Measurements from ENCODE around the gene HSP90AA1. TPM values are rescaled to one million over a fixed set of nuclear protein-coding genes. Genes with fewer than 3 reads are reported as not detected.

HSP90AA1 gene
- total RNA-seq, 4 donors from 2014 or later: 185 to 396 (median 265) TPM

DNA sequence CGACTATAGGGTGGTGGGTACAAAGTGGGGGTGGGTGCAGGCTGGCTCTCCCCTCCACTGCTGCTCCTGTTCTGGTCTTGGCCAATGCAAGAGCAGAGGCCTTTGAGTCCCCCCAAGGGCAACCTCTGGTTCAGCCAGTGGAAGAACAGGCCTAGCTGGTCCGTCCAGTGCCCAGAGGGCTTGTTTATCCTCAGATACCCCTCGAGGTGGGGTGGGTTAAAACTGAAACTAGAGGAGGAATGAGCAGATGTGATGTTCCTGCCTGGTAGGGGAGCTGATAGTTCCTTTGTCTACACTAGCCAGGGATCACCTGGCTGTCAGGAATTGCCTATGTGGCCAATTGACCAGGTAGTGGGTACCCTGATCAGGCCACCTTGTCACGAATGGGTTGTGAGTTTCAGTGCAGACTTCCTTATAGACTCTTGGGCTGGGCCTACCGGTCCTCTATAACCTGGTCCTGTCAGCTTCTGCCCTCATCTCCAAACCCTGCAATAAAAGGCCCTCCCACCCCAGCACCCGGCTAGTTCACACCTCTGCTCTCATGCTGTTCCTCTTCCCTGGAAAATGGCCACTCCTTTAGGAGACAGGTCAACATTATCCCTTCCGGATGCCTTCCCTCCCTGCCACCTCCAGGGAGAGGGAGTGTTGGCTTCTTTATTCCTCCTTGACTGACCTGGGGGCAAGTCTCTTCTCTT, 10.7 kb upstream of the HSP90AA1 start:
- Histone ChIP-seq H3K27ac (no peak overlapping the region), H3K4me1 (peaks cover 0 to 9% (median 0%) of the 10 kb centered on the region in 4 donors), H3K36me3 (peaks cover 0 to 20% (median 0%) of the 10 kb centered on the region in 3 donors), H3K9me3 (no peaks in the 10 kb centered on the region), H3K27me3 (no peaks in the 10 kb centered on the region), H3K4me3 (no peak overlapping the region)
- 63 to 74% methylated on average over 7 of the region's 7 CpGs for WGBS, 2 donors
- no peak for TF ChIP-seq EP300 (IDR thresholded peaks at IDR 0.05)
- TF ChIP-seq POLR2A (IDR thresholded peaks at IDR 0.05): no peak
- TF ChIP-seq, protein P1, sequence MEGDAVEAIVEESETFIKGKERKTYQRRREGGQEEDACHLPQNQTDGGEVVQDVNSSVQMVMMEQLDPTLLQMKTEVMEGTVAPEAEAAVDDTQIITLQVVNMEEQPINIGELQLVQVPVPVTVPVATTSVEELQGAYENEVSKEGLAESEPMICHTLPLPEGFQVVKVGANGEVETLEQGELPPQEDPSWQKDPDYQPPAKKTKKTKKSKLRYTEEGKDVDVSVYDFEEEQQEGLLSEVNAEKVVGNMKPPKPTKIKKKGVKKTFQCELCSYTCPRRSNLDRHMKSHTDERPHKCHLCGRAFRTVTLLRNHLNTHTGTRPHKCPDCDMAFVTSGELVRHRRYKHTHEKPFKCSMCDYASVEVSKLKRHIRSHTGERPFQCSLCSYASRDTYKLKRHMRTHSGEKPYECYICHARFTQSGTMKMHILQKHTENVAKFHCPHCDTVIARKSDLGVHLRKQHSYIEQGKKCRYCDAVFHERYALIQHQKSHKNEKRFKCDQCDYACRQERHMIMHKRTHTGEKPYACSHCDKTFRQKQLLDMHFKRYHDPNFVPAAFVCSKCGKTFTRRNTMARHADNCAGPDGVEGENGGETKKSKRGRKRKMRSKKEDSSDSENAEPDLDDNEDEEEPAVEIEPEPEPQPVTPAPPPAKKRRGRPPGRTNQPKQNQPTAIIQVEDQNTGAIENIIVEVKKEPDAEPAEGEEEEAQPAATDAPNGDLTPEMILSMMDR (IDR thresholded peaks at IDR 0.05): no peak
- no peak for DNase-seq (ENCODE audit: low spot score in 2 of 2)

DNA sequence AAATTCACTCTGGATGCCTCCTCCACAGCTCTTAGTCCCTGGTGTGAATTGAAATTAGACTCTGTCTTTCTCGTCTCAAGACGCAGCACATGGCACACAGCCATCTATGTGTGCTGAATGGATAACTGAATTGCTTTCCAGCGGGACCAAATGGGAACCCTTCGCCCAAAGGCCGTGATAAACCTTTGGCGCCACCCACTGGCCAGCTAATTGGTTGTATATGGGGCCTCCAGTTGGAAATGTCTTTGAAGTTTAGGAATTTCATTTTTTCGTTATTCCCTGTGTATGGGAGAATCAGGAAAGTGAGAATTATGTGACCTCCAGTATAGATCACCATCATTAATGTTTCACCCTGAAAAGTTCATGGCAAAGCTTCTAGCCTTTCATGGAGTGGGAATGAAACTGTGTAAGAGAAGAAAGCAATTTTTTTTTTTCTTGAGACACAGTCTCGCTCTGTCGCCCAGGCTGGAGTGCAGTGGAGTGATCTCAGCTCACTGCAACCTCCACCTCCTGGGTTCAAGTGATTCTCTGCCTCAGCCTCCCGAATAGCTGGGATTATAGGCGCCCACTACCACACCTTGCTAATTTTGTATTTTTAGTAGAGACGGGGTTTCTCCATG, 9.8 kb upstream of the HSP90AA1 start:
- H3K27me3 ChIP-seq: no peaks in the 10 kb centered on the region
- peak; percentile 85 to 96 for DNase-seq (ENCODE audit: low spot score in 2 of 2)
- no peaks in the 10 kb centered on the region for H3K9me3 ChIP-seq

DNA sequence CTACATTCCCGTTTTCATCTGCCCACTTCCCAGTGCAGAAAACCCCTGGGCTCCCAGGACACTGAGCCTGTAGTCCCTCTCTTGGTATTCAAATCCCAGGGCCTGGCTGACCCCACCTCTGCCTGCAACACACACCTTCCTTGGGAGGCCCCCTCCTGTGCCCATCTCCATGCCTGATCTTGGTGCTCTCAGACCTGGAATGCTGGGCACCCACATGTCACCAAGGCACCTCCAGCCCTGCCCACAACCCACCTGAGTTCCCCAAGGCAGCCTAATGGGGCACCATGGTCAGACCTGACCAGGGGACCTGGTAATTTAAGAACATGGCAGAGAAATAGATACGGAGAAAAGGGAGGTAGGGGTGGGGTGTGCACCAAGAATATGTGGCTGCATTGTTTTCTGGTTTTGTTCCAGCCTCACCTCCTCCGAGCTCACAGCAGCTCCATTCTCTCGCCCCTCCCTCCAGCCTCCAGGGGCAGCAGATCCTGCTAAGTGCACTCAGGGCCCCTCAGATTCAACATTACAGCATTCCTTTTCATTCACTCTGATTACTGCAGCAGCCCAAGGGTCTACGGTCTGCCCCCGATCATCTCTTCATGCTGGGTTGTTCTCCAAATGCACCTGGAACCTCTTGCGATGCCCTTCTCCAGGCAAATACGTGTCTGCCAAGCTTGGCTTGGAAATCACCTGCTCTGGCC, 9.2 kb upstream of the HSP90AA1 start:
- 44 to 52% methylated on average over 8 of the region's 8 CpGs for WGBS, 2 donors
- Histone ChIP-seq H3K36me3 (peaks cover 0 to 11% (median 0%) of the 10 kb centered on the region in 3 donors), H3K4me1 (peaks cover 0 to 9% (median 0%) of the 10 kb centered on the region in 4 donors), H3K9me3 (no peaks in the 10 kb centered on the region), H3K27ac (no peak overlapping the region), H3K27me3 (no peaks in the 10 kb centered on the region), H3K4me3 (no peak overlapping the region)
- no peak for DNase-seq (ENCODE audit: low spot score in 2 of 2)
- TF ChIP-seq EP300 (IDR thresholded peaks at IDR 0.05) (no peak), POLR2A (IDR thresholded peaks at IDR 0.05) (no peak)
- TF ChIP-seq, protein P1 (IDR thresholded peaks at IDR 0.05): no peak

More for the DNA sequence above, 9.8 kb upstream of the HSP90AA1 start:
- TF ChIP-seq POLR2A (IDR thresholded peaks at IDR 0.05): no peak
- peak in 1 of 2 donors; percentile 24 for TF ChIP-seq EP300 (IDR thresholded peaks at IDR 0.05)
- TF ChIP-seq, protein P1 (IDR thresholded peaks at IDR 0.05): peak; percentile 70 to 84 (median 79)
- H3K4me3 ChIP-seq: no peak overlapping the region
- peaks cover 0 to 9% (median 0%) of the 10 kb centered on the region in 4 donors for H3K4me1 ChIP-seq
- H3K27ac ChIP-seq: no peak overlapping the region
- H3K36me3 ChIP-seq: peaks cover 0 to 18% (median 0%) of the 10 kb centered on the region in 3 donors
- WGBS, 2 donors: 28 to 30% methylated on average over 12 of the region's 12 CpGs

DNA sequence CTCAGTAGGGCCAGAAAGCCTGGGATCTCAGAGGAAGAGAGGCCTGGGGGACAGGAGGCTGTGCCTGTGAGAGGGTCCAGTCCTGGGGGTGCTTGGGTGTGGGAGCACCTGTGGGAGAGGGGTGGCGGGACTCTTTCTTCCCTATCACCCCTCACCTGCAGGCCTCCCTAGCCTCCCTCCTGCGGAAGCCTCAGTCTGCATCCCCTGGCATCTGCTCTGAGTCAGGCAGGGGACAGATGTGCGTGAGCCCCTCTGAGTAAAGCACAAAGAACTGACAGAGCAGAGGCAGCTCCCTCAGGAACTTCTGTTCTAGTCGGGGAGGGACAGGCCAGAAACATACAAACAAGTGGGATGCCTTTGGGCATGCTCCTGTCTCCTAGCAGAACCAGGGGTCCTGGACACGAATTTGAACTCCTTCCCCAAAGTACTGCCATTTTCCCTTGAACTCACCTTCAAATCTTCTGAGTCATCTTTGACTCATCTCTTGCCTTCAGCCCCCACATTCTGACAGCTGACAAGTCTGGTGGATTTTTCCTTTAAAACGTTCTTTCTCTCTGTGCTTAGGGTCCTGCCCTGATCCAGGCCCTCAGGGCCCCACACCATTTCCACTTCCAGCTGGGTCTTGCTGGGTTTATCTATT, 8.5 kb upstream of the HSP90AA1 start:
- Histone ChIP-seq H3K9me3 (no peaks in the 10 kb centered on the region), H3K27ac (no peak overlapping the region), H3K27me3 (no peaks in the 10 kb centered on the region), H3K4me3 (no peak overlapping the region), H3K36me3 (peaks cover 0 to 10% (median 0%) of the 10 kb centered on the region in 3 donors), H3K4me1 (peaks cover 0 to 9% (median 0%) of the 10 kb centered on the region in 4 donors)
- TF ChIP-seq POLR2A (IDR thresholded peaks at IDR 0.05) (no peak), EP300 (IDR thresholded peaks at IDR 0.05) (no peak)
- TF ChIP-seq, protein P1 (IDR thresholded peaks at IDR 0.05): no peak
- DNase-seq (ENCODE audit: low spot score in 2 of 2): no peak
- 76 to 79% methylated on average over 6 of the region's 6 CpGs for WGBS, 2 donors
